Activated CD4-positive, CD25-positive, alpha-beta regulatory T cell treated with anti-CD3 and anti-CD28 coated beads, Interleukin-2, amount 50 U/mL, for 16 hours (primary cell): ENCODE measurements around the gene ARHGAP10.
"Not testable (repeated sequence)": the region's sequence is repeated elsewhere in the genome, so short reads cannot be mapped to it uniquely, and the experiment has no call there.

Experiments
- DNase-seq: peaks from one replicate; pipeline ENCODE4 v3.0.0-alpha.2; 2020; ENCODE audit warnings: low read depth, low spot score

Gene ARHGAP10

GRCh38 chr4:147991543-147992283, 259.8 kb downstream of the ARHGAP10 start:
- DNase-seq, result no peak

- no peak for DNase-seq
Measured at GRCh38 chr4:147994076-147994475, 262.2 kb downstream of the ARHGAP10 start.

GRCh38 chr4:147994491-147995385, 262.9 kb downstream of the ARHGAP10 start:
- DNase-seq, result no peak

GRCh38 chr4:147996859-147997258, 265.0 kb downstream of the ARHGAP10 start:
- no peak for DNase-seq

- not testable (repeated sequence) for DNase-seq
Measured at GRCh38 chr4:148000038-148000437, 268.1 kb downstream of the ARHGAP10 start.

GRCh38 chr4:148004228-148004857, 272.5 kb downstream of the ARHGAP10 start:
- no peak for DNase-seq

- no peak for DNase-seq
Measured at GRCh38 chr4:148006001-148006400, 274.1 kb downstream of the ARHGAP10 start.

GRCh38 chr4:148007314-148007760, 275.4 kb downstream of the ARHGAP10 start:
- no peak for DNase-seq

- no peak for DNase-seq
Measured at GRCh38 chr4:148007792-148008191, 275.9 kb downstream of the ARHGAP10 start.

- DNase-seq, result no peak
Measured at GRCh38 chr4:148015058-148015457, 283.2 kb downstream of the ARHGAP10 start.

- no peak for DNase-seq
Measured at GRCh38 chr4:148015468-148015867, 283.6 kb downstream of the ARHGAP10 start.

GRCh38 chr4:148016063-148016637, 284.3 kb downstream of the ARHGAP10 start:
- no peak for DNase-seq

GRCh38 chr4:148017801-148018200, 285.9 kb downstream of the ARHGAP10 start:
- DNase-seq, result no peak

GRCh38 chr4:148021686-148022085, 289.8 kb downstream of the ARHGAP10 start:
- DNase-seq, result no peak

- DNase-seq, result no peak
Measured at GRCh38 chr4:148022975-148023374, 291.1 kb downstream of the ARHGAP10 start.

GRCh38 chr4:148023512-148024181, 291.8 kb downstream of the ARHGAP10 start:
- DNase-seq, result no peak

GRCh38 chr4:148025981-148026380, 294.1 kb downstream of the ARHGAP10 start:
- DNase-seq, result no peak

- no peak for DNase-seq
Measured at GRCh38 chr4:148027201-148027600, 295.3 kb downstream of the ARHGAP10 start.

GRCh38 chr4:148029781-148030180, 297.9 kb downstream of the ARHGAP10 start:
- no peak for DNase-seq

- no peak for DNase-seq
Measured at GRCh38 chr4:148030193-148030873, 298.4 kb downstream of the ARHGAP10 start.

GRCh38 chr4:148034813-148035212, 302.9 kb downstream of the ARHGAP10 start:
- DNase-seq, result no peak
